GM23248 (cell line): Measurements from ENCODE around the gene ZNF532. TPM values are rescaled to one million over a fixed set of nuclear protein-coding genes. Genes with fewer than 3 reads are reported as not detected.
"Not testable (repeated sequence)": the region's sequence is repeated elsewhere in the genome, so short reads cannot be mapped to it uniquely, and the experiment has no call there.

ENCODE experiments used
- DNase-seq: peaks from one replicate; pipeline ENCODE4 v3.0.0-alpha.2; 2015
- H2AFZ ChIP-seq: fragments of 200-600 bp; sonication (generic); 2 replicates; pipeline ENCODE4 v1.6.1; 2016; ENCODE audit warnings: antibody characterized with exemption
- H3F3A ChIP-seq: fragments of 200-600 bp; sonication (generic); 2 replicates; pipeline ENCODE4 v1.6.1; 2016; ENCODE audit warnings: mild to moderate bottlenecking, antibody characterized with exemption, mixed run types; ENCODE audit not compliant: insufficient read depth
- H3K27ac ChIP-seq: fragments of 200-600 bp; sonication (generic); 2 replicates; pipeline ENCODE4 v1.5.1; 2016; ENCODE audit warnings: mild to moderate bottlenecking
- H3K27me3 ChIP-seq: fragments of 200-600 bp; sonication (generic); replicated peaks from 2 replicates; pipeline ENCODE4 v1.6.1; 2016; ENCODE audit warnings: mild to moderate bottlenecking; ENCODE audit not compliant: insufficient read depth
- H3K36me3 ChIP-seq: fragments of 200-600 bp; sonication (generic); 2 replicates; pipeline ENCODE4 v1.6.1; 2016; ENCODE audit warnings: low read depth, mild to moderate bottlenecking
- H3K4me1 ChIP-seq: fragments of 200-600 bp; sonication (generic); 2 replicates; pipeline ENCODE4 v1.6.1; 2016; ENCODE audit warnings: mild to moderate bottlenecking; ENCODE audit not compliant: insufficient read depth
- H3K4me2 ChIP-seq: fragments of 200-600 bp; sonication (generic); one replicate; pipeline ENCODE4 v1.6.1; 2016; ENCODE audit warnings: mild to moderate bottlenecking; ENCODE audit not compliant: unreplicated experiment
- H3K4me3 ChIP-seq: fragments of 200-600 bp; sonication (generic); 2 replicates; pipeline ENCODE4 v1.5.1; 2016; ENCODE audit warnings: mild to moderate bottlenecking
- H3K79me2 ChIP-seq: fragments of 200-600 bp; sonication (generic); 2 replicates; pipeline ENCODE4 v1.6.1; 2016; ENCODE audit warnings: mild to moderate bottlenecking; ENCODE audit not compliant: insufficient read depth
- H3K9ac ChIP-seq: fragments of 200-600 bp; sonication (generic); 2 replicates; pipeline ENCODE4 v1.6.1; 2016; ENCODE audit warnings: mild to moderate bottlenecking
- H3K9me2 ChIP-seq: fragments of 200-600 bp; sonication (generic); 2 replicates; pipeline ENCODE4 v1.6.1; 2016; ENCODE audit warnings: mixed run types, mild to moderate bottlenecking, moderate library complexity; ENCODE audit not compliant: insufficient read depth
- H3K9me3 ChIP-seq: fragments of 200-600 bp; sonication (generic); one replicate; pipeline ENCODE4 v1.6.1; 2017; ENCODE audit warnings: low read depth
- H4K20me1 ChIP-seq: fragments of 200-600 bp; sonication (generic); 2 replicates; pipeline ENCODE4 v1.6.0; 2016; ENCODE audit not compliant: insufficient read depth
- EZH2 ChIP-seq: fragments of 200-600 bp; sonication (generic); IDR thresholded peaks from 2 replicates; pipeline ENCODE4 v1.6.1; 2018; ENCODE audit warnings: antibody characterized with exemption, mild to moderate bottlenecking; ENCODE audit not compliant: insufficient read depth, poor library complexity, severe bottlenecking
- EZH2phosphoT487 ChIP-seq: fragments of 200-600 bp; sonication (generic); IDR thresholded peaks from 2 replicates; pipeline ENCODE4 v1.6.1; 2018; ENCODE audit warnings: antibody characterized with exemption, moderate library complexity, mild to moderate bottlenecking, low read depth; ENCODE audit not compliant: insufficient read depth
- WGBS, 2 experiments: methylation state at CpG; one replicate each; pipeline ENCODE4 v1.1.6; 2015 to 2017; ENCODE audit warnings: low lambda C conversion rate in 2 of 2, low coverage in 1 of 2; ENCODE audit errors: missing lambda C conversion rate in 2 of 2; 5-methylcytosine and 5-hydroxymethylcytosine counted together
- in situ Hi-C: fragments of 300-500 bp; cut with MboI; formaldehyde crosslinking; loops from 2 replicates; pipeline ENCODE4 v1.15.0; 2020
- polyA plus RNA-seq: library from polyadenylated mRNA; unstranded; fragments of >200 nt; fragmentation: Nextera tagmentation; extraction: Ambion mirVana; gene quantifications from 2 replicates; pipeline ENCODE4 v1.2.1, GENCODE V29; 2016
- total RNA-seq: library from RNA; depleted of rRNA; stranded (reverse); fragments of >200 nt; shearing (Covaris generic); gene quantifications from 2 replicates; pipeline ENCODE4 v1.2.3, GENCODE V29; 2014

Gene ZNF532
- total and polyA plus RNA-seq, 2 experiments from 2014 or later, result 13.2 to 31.9 TPM

GRCh38 chr18:58828399-58829121 lies 36.1 kb upstream of the ZNF532 start:
- H3K27me3 ChIP-seq, result no peaks in the 10 kb centered on the region
- H3K9me2 ChIP-seq, result no peaks in the 10 kb centered on the region
- no peaks in the 10 kb centered on the region for H3K4me1 ChIP-seq
- 0 out of 2 replicates have a peak, but pooled peaks cover 6% of the 10 kb centered on the region for H3F3A ChIP-seq
- no peak overlapping the region for H3K9ac ChIP-seq
- H3K27ac ChIP-seq, result no peak overlapping the region
- TF ChIP-seq EZH2, result no peak
- TF ChIP-seq EZH2phosphoT487, result no peak
- WGBS, 2 experiments, result 79 to 82% methylated on average over 12 of the region's 12 CpGs
- no peaks in the 10 kb centered on the region for H3K79me2 ChIP-seq
- no peak overlapping the region for H2AFZ ChIP-seq
- H4K20me1 ChIP-seq, result no peaks in the 10 kb centered on the region
- H3K9me3 ChIP-seq, result no peaks in the 10 kb centered on the region
- H3K4me2 ChIP-seq, result no peak overlapping the region
- H3K36me3 ChIP-seq, result no peaks in the 10 kb centered on the region
- no peak for DNase-seq
- H3K4me3 ChIP-seq, result no peak overlapping the region
- in situ Hi-C loops, result no loop called here

GRCh38 chr18:58829263-58829662 lies 35.4 kb upstream of the ZNF532 start:
- WGBS, 2 experiments, result 92 to 93% methylated on average over 3 of the region's 3 CpGs
- no peak overlapping the region for H3K27ac ChIP-seq

GRCh38 chr18:58829886-58830285 lies 34.8 kb upstream of the ZNF532 start:
- H4K20me1 ChIP-seq, in situ Hi-C loops, H3K4me3 ChIP-seq, H3K79me2 ChIP-seq, H3K4me2 ChIP-seq, H2AFZ ChIP-seq, H3K9me3 ChIP-seq, H3K27ac ChIP-seq, H3K36me3 ChIP-seq, H3F3A ChIP-seq, H3K9ac ChIP-seq, H3K9me2 ChIP-seq, H3K4me1 ChIP-seq, DNase-seq, H3K27me3 ChIP-seq: not testable (repeated sequence)
- 92 to 93% methylated on average over 3 of the region's 3 CpGs for WGBS, 2 experiments

More at GRCh38 chr18:58829263-58829662, 35.4 kb upstream of the ZNF532 start:
- no peaks in the 10 kb centered on the region for H3K4me1 ChIP-seq
- H4K20me1 ChIP-seq, result no peaks in the 10 kb centered on the region
- no peaks in the 10 kb centered on the region for H3K9me3 ChIP-seq
- no peak for DNase-seq
- 0 out of 2 replicates have a peak, but pooled peaks cover 6% of the 10 kb centered on the region for H3F3A ChIP-seq
- no peaks in the 10 kb centered on the region for H3K9me2 ChIP-seq
- H3K9ac ChIP-seq, result no peak overlapping the region
- H3K4me2 ChIP-seq, result no peak overlapping the region
- no peak overlapping the region for H3K4me3 ChIP-seq
- TF ChIP-seq EZH2phosphoT487, result no peak
- TF ChIP-seq EZH2, result no peak
- H3K27me3 ChIP-seq, result no peaks in the 10 kb centered on the region
- no peaks in the 10 kb centered on the region for H3K79me2 ChIP-seq
- in situ Hi-C loops, result no loop called here
- no peaks in the 10 kb centered on the region for H3K36me3 ChIP-seq
- H2AFZ ChIP-seq, result no peak overlapping the region

- Histone ChIP-seq H3K4me2 (no peak overlapping the region), H3K27ac (no peak overlapping the region), H3F3A (0 out of 2 replicates have a peak, but pooled peaks cover 6% of the 10 kb centered on the region), H3K79me2 (no peaks in the 10 kb centered on the region), H3K9me2 (no peaks in the 10 kb centered on the region), H3K4me1 (no peaks in the 10 kb centered on the region), H3K9me3 (no peaks in the 10 kb centered on the region), H3K9ac (no peak overlapping the region), H3K36me3 (no peaks in the 10 kb centered on the region), H3K4me3 (no peak overlapping the region), H2AFZ (no peak overlapping the region), H4K20me1 (no peaks in the 10 kb centered on the region), H3K27me3 (no peaks in the 10 kb centered on the region)
- in situ Hi-C loops, result no loop called here
- TF ChIP-seq EZH2phosphoT487, result no peak
- TF ChIP-seq EZH2, result no peak
- WGBS, 2 experiments, result 11 to 37% methylated on average over 1 of the region's 1 CpG
- peak; percentile 78 for DNase-seq
Measured at GRCh38 chr18:58831606-58832005, 33.1 kb upstream of the ZNF532 start.
